ENCODE measurements around the gene SREK1IP1. TPM values are rescaled to one million over a fixed set of nuclear protein-coding genes. Genes with fewer than 3 reads are reported as not detected.

Gene SREK1IP1
- total and polyA plus RNA-seq, 7 experiments from 2014 or later, result 11.7 to 29.9 (median 21.7) TPM

DNA sequence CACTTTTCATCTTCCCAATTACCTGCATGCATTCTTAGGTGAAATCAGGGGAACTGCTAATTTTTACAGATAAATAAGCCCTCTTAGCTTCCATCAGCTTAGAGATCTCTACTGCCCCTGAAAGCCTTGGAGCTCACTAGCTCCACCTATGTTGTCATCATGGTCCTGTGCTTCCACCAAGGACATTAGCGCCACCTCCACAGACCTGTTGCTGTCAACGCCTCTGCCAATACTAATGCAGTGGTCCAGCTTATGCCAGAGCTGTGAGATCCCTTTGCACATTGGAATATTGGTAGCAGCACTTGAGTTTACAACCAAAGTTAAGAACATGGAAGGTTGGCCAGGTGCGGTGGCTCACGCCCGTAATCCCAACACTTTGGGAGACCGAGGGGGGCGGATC lies 85.9 kb downstream of the SREK1IP1 start:
- Histone ChIP-seq H3K4me3 (ENCODE audit: low read length) (no peak overlapping the region), H3K4me1 (ENCODE audit: control insufficient read depth in 2 of 2, insufficient read depth in 2 of 2, low read length in 2 of 2) (no peaks in the 10 kb centered on the region), H3K36me3 (ENCODE audit: control insufficient read depth in 2 of 3, insufficient read depth in 3 of 3, low read length in 3 of 3) (no peaks in the 10 kb centered on the region), H3K27ac (ENCODE audit: low read depth, low read length) (no peak overlapping the region), H3K27me3 (ENCODE audit: control insufficient read depth in 2 of 2, insufficient read depth in 2 of 2, low read length in 2 of 2) (no peaks in the 10 kb centered on the region), H3K9me3 (ENCODE audit: control insufficient read depth in 2 of 3, low read length in 3 of 3) (no peaks in the 10 kb centered on the region)
- Mint-ChIP-seq H3K4me1 (no peaks in the 10 kb centered on the region), H3K27me3 (peaks cover 12 to 34% (median 26%) of the 10 kb centered on the region in 5 donors), H3K9me3 (no peaks in the 10 kb centered on the region), H3K4me3 (no peak overlapping the region), H3K36me3 (no peaks in the 10 kb centered on the region), H3K27ac (no peak overlapping the region)
- ATAC-seq (no peak), DNase-seq (no peak)
- CTCF ChIA-PET, result no interaction called here
- intact Hi-C loops (cut with micrococcal nuclease), result loop anchor here in 1 of 2 donors (5.0 kb wide), 1 partner anchor 215 kb away; no protein-coding TSS in a partner anchor
- POLR2A ChIA-PET, result no interaction called here

DNA sequence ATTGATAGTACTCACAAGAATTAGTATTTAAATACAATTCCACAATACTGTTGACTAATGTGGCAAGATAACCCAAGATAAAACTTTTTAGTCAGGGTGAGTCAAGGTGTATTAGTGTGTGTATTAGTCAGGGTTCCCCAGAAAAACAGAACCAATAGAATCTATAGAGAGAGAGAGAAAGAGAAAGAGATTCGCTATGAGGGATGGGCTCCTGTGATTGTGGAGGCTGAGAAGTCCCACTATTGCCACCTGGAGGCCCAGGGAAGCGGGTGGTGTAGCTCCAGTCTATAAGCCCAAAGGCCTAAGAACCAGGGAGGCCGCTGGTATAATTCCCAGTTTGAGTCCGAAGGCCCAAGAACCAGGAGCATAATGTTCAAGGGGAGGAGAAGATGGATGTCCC lies 88.2 kb downstream of the SREK1IP1 start:
- H3K4me3 ChIP-seq (ENCODE audit: low read length), result no peak overlapping the region
- H3K9me3 ChIP-seq (ENCODE audit: control insufficient read depth in 2 of 3, low read length in 3 of 3), result no peaks in the 10 kb centered on the region
- ATAC-seq (no peak), DNase-seq (no peak)
- H3K4me3 Mint-ChIP-seq, result no peak overlapping the region
- intact Hi-C loops (cut with micrococcal nuclease), result loop anchor here in 1 of 2 donors (5.0 kb wide), 1 partner anchor 217 kb away; no protein-coding TSS in a partner anchor
- H3K36me3 ChIP-seq (ENCODE audit: control insufficient read depth in 2 of 3, insufficient read depth in 3 of 3, low read length in 3 of 3), result no peaks in the 10 kb centered on the region
- no peaks in the 10 kb centered on the region for H3K36me3 Mint-ChIP-seq
- no peak overlapping the region for H3K27ac Mint-ChIP-seq
- no peaks in the 10 kb centered on the region for H3K27me3 ChIP-seq (ENCODE audit: control insufficient read depth in 2 of 2, insufficient read depth in 2 of 2, low read length in 2 of 2)
- ChIA-PET POLR2A (no interaction called here), CTCF (no interaction called here)
- no peaks in the 10 kb centered on the region for H3K9me3 Mint-ChIP-seq
- H3K4me1 Mint-ChIP-seq, result no peaks in the 10 kb centered on the region
- no peaks in the 10 kb centered on the region for H3K4me1 ChIP-seq (ENCODE audit: control insufficient read depth in 2 of 2, insufficient read depth in 2 of 2, low read length in 2 of 2)
- no peak overlapping the region for H3K27ac ChIP-seq (ENCODE audit: low read depth, low read length)
- H3K27me3 Mint-ChIP-seq, result peaks cover 9 to 36% (median 31%) of the 10 kb centered on the region in 5 donors

DNA sequence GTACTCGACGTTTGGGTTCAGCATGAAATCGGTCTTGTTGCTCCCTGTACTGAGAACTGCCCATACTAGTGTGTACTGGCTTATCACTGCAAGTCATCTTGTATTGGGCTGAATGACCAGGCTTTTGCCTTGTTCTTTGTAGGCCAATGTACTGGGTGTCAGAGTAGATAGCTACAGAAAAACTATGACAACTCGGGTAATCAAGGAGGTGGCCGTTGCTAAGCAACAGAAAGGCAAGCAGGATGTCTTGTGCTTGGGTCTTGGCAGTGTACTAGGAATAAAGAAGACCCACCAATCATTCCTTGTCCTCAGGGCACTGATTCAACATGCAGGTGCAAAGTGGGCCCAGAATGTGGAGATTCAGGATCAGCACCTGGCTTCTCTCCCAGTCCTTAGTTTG lies 90.1 kb downstream of the SREK1IP1 start:
- CTCF ChIA-PET, result no interaction called here
- no peaks in the 10 kb centered on the region for H3K27me3 ChIP-seq (ENCODE audit: control insufficient read depth in 2 of 2, insufficient read depth in 2 of 2, low read length in 2 of 2)
- H3K9me3 Mint-ChIP-seq, result peaks cover 0 to 1% (median 0%) of the 10 kb centered on the region in 11 donors
- no peak overlapping the region for H3K27ac ChIP-seq (ENCODE audit: low read depth, low read length)
- DNase-seq (no peak), ATAC-seq (no peak)
- H3K36me3 Mint-ChIP-seq, result no peaks in the 10 kb centered on the region
- H3K4me3 ChIP-seq (ENCODE audit: low read length), result no peak overlapping the region
- no peaks in the 10 kb centered on the region for H3K36me3 ChIP-seq (ENCODE audit: control insufficient read depth in 2 of 3, insufficient read depth in 3 of 3, low read length in 3 of 3)
- H3K4me1 ChIP-seq (ENCODE audit: control insufficient read depth in 2 of 2, insufficient read depth in 2 of 2, low read length in 2 of 2), result no peaks in the 10 kb centered on the region
- peaks cover 3 to 34% (median 31%) of the 10 kb centered on the region in 5 donors for H3K27me3 Mint-ChIP-seq
- no peaks in the 10 kb centered on the region for H3K4me1 Mint-ChIP-seq
- POLR2A ChIA-PET, result no interaction called here
- no peak overlapping the region for H3K27ac Mint-ChIP-seq
- H3K9me3 ChIP-seq (ENCODE audit: control insufficient read depth in 2 of 3, low read length in 3 of 3), result no peaks in the 10 kb centered on the region
- no peak overlapping the region for H3K4me3 Mint-ChIP-seq
- intact Hi-C loops (cut with micrococcal nuclease), result no loop called here

DNA sequence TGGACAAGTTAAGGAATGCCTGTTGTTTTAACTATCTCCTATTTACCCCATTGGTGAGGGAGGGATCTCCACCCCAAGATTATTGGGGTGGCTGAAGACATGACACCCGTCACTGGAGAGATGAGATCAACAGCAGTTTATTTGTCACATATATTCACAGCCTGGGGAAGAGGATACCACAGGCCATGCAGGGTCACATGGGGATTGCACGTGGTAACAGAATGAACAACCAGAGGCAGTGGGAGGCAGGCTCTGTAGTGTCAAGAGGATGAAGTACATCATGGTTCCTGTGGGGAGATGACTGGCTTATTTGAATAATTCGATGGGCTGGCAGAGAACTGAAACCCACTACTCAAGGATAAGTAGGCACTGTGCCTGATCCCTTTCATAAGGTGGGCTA lies 96.8 kb downstream of the SREK1IP1 start:
- ChIA-PET POLR2A (no interaction called here), CTCF (no interaction called here)
- H3K4me3 Mint-ChIP-seq, result no peak overlapping the region
- no peak overlapping the region for H3K27ac Mint-ChIP-seq
- no peaks in the 10 kb centered on the region for H3K36me3 Mint-ChIP-seq
- H3K27me3 Mint-ChIP-seq, result peaks cover under 1 to 19% (median 14%) of the 10 kb centered on the region in 5 donors
- ATAC-seq (no peak), DNase-seq (no peak)
- peaks cover 0 to 8% (median 0%) of the 10 kb centered on the region in 11 donors for H3K9me3 Mint-ChIP-seq
- H3K27ac ChIP-seq (ENCODE audit: low read depth, low read length), result no peak overlapping the region
- no peaks in the 10 kb centered on the region for H3K4me1 Mint-ChIP-seq
- H3K9me3 ChIP-seq (ENCODE audit: control insufficient read depth in 2 of 3, low read length in 3 of 3), result no peaks in the 10 kb centered on the region
- no peaks in the 10 kb centered on the region for H3K4me1 ChIP-seq (ENCODE audit: control insufficient read depth in 2 of 2, insufficient read depth in 2 of 2, low read length in 2 of 2)
- no peaks in the 10 kb centered on the region for H3K27me3 ChIP-seq (ENCODE audit: control insufficient read depth in 2 of 2, insufficient read depth in 2 of 2, low read length in 2 of 2)
- no peak overlapping the region for H3K4me3 ChIP-seq (ENCODE audit: low read length)
- intact Hi-C loops (cut with micrococcal nuclease), result no loop called here
- no peaks in the 10 kb centered on the region for H3K36me3 ChIP-seq (ENCODE audit: control insufficient read depth in 2 of 3, insufficient read depth in 3 of 3, low read length in 3 of 3)

DNA sequence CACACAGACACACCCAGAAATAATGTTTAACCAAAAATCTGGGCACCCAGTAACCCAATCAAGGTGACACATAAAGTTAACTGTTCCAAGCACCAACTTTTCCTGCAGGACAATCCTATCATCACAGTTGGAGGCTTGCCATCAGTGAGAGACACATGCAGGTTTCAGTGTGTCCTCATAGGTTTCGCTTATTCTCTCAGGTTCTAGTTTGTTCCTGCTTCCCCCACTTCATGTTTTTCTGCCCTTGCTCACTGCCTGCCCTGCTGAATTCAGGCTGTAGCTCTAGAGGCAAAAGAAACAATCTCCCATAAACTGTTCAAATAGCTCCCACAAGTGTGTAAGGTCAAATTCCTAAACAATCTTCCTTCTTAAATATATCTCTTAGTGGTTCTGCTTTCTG lies 98.2 kb downstream of the SREK1IP1 start:
- Mint-ChIP-seq H3K9me3 (peaks cover 0 to 8% (median 0%) of the 10 kb centered on the region in 11 donors), H3K4me1 (no peaks in the 10 kb centered on the region), H3K27ac (no peak overlapping the region), H3K27me3 (peaks cover 4 to 18% (median 6%) of the 10 kb centered on the region in 5 donors), H3K4me3 (no peak overlapping the region), H3K36me3 (no peaks in the 10 kb centered on the region)
- H3K27me3 ChIP-seq (ENCODE audit: control insufficient read depth in 2 of 2, insufficient read depth in 2 of 2, low read length in 2 of 2), result no peaks in the 10 kb centered on the region
- DNase-seq (no peak), ATAC-seq (no peak)
- no peak overlapping the region for H3K27ac ChIP-seq (ENCODE audit: low read depth, low read length)
- ChIA-PET POLR2A (no interaction called here), CTCF (no interaction called here)
- H3K9me3 ChIP-seq (ENCODE audit: control insufficient read depth in 2 of 3, low read length in 3 of 3), result no peaks in the 10 kb centered on the region
- H3K4me1 ChIP-seq (ENCODE audit: control insufficient read depth in 2 of 2, insufficient read depth in 2 of 2, low read length in 2 of 2), result no peaks in the 10 kb centered on the region
- intact Hi-C loops (cut with micrococcal nuclease), result no loop called here
- H3K36me3 ChIP-seq (ENCODE audit: control insufficient read depth in 2 of 3, insufficient read depth in 3 of 3, low read length in 3 of 3), result no peaks in the 10 kb centered on the region
- no peak overlapping the region for H3K4me3 ChIP-seq (ENCODE audit: low read length)

Other genes with a start within 250 kb of the SREK1IP1 start
- gene SHISAL2B, start 78.2 kb downstream of the SREK1IP1 start, total RNA-seq, result not detected
- not detected for gene SHISAL2B, start 78.2 kb downstream of the SREK1IP1 start, polyA plus RNA-seq
- 10 to 100 TPM; 17.8 to 27.4 (median 21.0) TPM for gene CWC27, start 239 bp upstream of the SREK1IP1 start, total RNA-seq
- 10 to 100 TPM; 28.4 to 41.8 TPM for gene CWC27, start 239 bp upstream of the SREK1IP1 start, polyA plus RNA-seq

All from naive thymus-derived CD4-positive, alpha-beta T cell (primary cell).